ENCODE data around the gene JMJD6.

DNA sequence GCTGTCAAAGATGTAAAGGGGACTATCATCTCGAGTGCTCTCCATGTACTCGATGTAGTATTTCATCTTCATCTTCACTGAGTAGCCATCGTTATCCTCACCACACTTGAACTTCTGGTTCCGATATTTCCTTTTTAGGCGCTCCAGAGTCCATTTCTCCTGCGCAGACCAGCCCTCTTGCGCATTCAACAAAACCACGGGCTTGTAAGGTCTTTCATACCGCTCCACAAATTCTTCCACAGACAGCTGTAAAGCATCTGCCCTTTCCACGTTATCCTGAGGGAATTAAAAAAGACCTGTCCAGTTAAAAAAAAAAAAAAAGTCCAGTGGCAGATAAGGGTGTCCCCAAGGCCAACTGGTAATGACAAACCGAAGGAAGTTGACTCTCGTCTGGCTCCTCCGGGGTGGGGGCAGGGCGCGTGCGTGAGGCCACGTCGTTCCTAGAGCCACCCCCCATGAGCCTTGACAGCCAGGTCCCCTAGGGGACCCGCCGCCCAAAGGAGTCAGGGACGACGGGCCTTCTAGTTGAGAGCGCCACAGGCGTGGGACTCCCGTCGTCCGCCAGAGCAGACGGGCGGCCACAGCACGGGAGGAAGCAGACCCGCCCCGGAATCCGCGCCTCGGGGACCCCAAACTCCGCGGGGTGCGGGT, 701 bp downstream of the JMJD6 start:
- TF ChIP-seq EP300 (IDR thresholded peaks at IDR 0.05; ENCODE audit: borderline replicate concordance in 1 of 2, low read depth in 2 of 2, low read length in 2 of 2) (no peak), RAD21 (IDR thresholded peaks at IDR 0.05 in 1 of 2, conservative IDR thresholded peaks at IDR 0.05 in 1 of 2; ENCODE audit: low read depth in 2 of 2, low read length in 2 of 2) (no peak), EZH2 (IDR thresholded peaks at IDR 0.05; ENCODE audit: low read depth, low read length, severe bottlenecking) (no peak), YY1 (IDR thresholded peaks at IDR 0.05; ENCODE audit: low read depth, low read length) (no peak), TAF1 (IDR thresholded peaks at IDR 0.05; ENCODE audit: low read depth, low read length) (no peak), CEBPB (IDR thresholded peaks at IDR 0.05; ENCODE audit: low read depth, low read length) (no peak), HDAC6 (IDR thresholded peaks at IDR 0.05; ENCODE audit: low read depth, low read length) (no peak), CREB1 (IDR thresholded peaks at IDR 0.05) (no peak), POU5F1 (IDR thresholded peaks at IDR 0.05; ENCODE audit: low read depth, low read length) (no peak)
- TF ChIP-seq, protein P1, sequence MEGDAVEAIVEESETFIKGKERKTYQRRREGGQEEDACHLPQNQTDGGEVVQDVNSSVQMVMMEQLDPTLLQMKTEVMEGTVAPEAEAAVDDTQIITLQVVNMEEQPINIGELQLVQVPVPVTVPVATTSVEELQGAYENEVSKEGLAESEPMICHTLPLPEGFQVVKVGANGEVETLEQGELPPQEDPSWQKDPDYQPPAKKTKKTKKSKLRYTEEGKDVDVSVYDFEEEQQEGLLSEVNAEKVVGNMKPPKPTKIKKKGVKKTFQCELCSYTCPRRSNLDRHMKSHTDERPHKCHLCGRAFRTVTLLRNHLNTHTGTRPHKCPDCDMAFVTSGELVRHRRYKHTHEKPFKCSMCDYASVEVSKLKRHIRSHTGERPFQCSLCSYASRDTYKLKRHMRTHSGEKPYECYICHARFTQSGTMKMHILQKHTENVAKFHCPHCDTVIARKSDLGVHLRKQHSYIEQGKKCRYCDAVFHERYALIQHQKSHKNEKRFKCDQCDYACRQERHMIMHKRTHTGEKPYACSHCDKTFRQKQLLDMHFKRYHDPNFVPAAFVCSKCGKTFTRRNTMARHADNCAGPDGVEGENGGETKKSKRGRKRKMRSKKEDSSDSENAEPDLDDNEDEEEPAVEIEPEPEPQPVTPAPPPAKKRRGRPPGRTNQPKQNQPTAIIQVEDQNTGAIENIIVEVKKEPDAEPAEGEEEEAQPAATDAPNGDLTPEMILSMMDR (IDR thresholded peaks at IDR 0.05; ENCODE audit: control extremely low read depth in 1 of 3, insufficient read depth in 1 of 3, low read depth in 1 of 3, low read length in 3 of 3) = no peak

Data from H1 (cell line).